Glomerular endothelial cell (primary cell): ENCODE measurements around the gene NYNRIN. TPM values are rescaled to one million over a fixed set of nuclear protein-coding genes. Genes with fewer than 3 reads are reported as not detected.
A peak's percentile ranks its signal among the peaks of the same experiment; 100 is the strongest.

Experiments used
- DNase-seq: peaks from one replicate; pipeline ENCODE4 v3.0.0-alpha.2; 2011; ENCODE audit warnings: low read depth, low spot score; ENCODE audit errors: extremely low read depth
- total RNA-seq: library from RNA; depleted of rRNA; stranded (reverse); fragments of >200 nt; gene quantifications from 2 replicates; pipeline ENCODE4 v1.2.3, GENCODE V29; 2015

NYNRIN gene
- total RNA-seq, 1 donor from 2014 or later: 19.8 TPM

DNA sequence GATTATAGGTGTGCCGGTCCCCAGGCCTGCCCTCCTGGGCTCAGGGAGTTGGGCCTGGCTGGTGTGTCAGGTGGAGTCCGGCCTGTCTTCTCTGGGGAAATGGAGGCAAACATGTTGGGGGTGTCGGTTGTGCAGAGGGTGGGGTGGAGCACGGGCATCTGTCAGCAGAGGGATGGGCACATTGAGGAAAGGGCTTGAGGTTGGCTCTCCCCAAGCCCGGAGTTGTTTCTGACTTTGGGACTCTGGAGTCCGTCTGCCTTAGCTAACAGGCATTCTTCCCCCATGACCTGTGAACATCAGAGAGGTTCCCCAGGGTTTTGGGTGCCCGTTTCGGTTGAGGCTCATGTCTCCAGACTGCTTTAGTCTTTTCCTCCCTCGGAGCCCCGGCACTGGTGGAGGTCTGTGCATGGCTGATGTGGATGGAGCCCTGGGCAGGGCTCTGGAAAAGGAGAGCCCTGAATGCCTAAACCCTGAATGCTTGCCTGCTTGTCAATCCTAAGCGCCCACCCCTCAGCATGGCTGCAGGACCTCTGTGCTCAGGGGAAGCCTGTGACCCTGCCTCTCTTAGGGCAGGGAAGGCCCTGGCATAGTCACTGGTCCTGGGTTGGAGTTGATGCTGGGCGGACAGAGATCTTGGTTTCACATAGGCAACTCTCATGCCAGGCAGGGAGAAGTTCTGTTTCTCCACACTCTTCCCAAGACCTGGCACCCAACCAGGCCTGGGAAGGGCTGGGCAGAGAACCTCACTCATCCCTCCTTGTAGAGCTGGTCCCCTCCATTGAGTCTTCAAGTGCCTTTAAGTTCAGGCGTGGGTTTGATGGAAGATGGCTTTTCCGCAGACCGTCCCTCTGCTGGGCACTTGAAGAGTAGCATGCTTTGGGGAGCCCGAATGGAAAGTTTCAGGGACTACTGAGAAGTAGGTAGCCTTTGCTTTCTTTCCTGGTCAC is 12.9 kb downstream of the NYNRIN start:
- DNase-seq: no peak

DNA sequence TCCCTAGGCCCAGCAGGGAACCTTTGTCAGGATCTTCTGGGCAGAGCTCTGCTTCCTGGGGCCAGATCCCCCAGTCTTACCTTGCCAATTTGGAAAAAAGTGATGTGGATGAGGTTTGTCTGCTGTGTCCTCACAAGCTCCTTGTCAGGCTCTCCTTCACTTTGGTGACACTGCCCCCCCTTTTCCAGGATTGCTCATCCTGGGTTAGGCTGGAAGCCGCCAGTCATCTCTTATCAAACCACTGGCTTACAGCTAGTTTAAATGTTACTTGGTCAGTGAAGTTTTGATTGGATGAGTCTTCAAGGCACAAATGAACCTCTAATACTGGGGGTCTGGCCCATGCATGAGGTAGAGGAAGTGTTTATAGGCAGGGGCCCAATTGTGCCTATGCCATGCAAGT is 15.3 kb downstream of the NYNRIN start:
- DNase-seq: no peak

DNA sequence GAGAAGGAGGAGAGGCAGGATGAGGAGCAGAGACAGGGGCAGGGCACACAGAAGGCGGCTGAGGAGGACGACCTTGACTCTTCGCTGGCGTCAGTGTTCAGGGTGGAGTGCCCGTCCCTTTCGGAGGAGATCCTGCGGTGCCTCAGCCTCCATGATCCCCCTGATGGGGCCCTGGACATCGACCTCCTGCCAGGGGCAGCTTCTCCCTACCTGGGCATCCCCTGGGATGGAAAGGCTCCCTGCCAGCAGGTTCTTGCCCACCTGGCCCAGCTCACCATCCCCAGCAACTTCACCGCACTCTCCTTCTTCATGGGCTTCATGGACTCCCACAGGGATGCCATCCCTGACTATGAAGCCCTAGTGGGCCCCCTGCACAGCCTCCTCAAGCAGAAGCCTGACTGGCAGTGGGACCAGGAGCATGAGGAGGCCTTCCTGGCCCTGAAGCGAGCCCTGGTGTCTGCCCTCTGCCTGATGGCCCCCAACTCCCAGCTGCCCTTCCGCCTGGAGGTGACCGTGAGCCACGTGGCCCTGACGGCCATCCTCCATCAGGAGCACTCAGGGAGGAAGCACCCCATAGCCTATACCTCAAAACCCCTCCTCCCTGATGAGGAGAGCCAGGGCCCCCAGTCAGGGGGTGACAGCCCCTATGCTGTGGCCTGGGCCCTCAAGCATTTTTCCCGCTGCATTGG is 16.1 kb downstream of the NYNRIN start:
- DNase-seq: no peak

DNA sequence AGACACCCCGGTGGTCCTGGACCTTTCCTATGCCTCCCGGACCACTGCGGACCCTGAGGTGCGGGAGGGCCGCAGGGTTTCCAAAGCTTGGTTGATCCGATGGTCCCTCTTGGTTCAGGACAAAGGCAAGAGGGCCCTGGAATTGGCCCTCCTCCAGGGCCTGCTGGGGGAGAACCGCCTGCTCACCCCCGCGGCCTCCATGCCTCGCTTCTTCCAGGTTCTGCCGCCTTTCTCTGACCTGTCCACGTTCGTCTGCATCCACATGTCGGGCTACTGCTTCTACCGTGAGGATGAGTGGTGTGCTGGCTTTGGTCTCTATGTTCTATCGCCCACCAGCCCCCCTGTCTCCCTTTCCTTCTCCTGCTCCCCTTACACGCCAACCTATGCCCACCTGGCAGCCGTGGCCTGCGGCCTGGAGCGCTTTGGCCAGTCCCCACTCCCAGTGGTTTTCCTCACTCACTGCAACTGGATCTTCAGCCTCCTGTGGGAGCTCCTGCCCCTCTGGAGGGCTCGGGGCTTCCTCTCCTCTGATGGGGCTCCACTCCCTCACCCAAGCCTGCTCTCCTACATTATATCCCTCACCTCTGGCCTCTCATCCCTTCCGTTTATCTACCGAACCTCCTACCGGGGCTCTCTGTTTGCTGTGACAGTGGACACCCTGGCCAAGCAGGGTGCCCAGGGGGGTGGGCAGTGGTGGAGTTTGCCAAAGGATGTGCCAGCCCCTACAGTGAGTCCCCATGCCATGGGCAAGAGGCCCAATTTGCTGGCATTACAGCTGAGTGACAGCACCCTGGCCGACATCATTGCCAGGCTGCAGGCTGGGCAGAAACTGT is 16.8 kb downstream of the NYNRIN start:
- no peak for DNase-seq

DNA sequence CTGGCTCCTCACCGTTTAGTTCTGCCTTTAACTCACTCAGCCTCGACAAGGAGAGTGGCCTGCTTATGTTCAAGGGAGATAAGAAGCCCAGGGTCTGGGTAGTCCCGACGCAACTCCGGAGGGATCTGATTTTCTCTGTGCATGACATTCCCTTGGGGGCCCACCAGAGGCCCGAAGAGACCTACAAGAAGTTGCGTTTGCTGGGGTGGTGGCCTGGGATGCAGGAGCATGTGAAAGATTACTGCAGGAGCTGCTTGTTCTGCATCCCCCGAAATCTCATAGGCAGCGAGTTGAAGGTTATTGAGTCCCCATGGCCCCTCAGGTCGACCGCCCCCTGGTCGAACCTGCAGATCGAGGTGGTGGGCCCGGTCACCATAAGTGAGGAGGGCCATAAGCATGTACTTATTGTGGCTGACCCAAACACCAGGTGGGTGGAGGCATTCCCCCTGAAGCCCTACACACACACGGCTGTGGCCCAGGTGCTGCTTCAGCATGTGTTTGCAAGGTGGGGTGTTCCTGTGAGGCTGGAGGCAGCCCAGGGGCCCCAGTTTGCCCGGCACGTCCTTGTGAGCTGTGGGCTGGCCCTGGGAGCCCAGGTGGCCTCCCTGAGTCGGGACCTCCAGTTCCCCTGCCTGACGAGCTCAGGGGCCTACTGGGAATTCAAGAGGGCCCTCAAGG is 17.6 kb downstream of the NYNRIN start:
- no peak for DNase-seq

DNA sequence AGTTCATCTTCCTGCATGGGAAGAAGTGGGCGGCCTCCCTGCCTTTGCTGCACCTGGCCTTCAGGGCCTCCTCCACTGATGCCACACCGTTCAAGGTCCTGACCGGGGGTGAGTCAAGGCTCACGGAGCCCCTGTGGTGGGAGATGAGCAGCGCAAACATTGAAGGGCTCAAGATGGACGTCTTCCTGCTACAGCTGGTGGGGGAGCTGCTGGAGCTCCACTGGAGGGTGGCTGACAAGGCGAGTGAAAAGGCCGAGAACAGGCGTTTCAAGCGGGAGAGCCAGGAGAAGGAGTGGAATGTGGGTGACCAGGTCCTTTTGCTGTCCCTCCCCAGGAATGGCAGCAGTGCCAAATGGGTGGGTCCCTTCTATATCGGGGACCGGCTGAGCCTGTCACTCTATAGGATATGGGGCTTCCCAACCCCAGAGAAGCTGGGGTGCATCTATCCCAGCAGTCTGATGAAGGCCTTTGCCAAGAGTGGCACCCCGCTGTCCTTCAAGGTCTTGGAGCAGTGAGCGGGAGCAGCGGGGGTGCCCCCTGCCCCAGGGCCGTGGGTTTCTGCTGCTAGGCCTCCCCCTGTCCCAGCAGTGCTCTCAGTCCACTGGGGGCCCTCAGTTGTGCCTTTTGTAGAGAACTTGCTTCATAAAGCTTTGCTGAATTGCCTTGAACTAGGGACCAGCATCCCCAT is 18.3 kb downstream of the NYNRIN start:
- no peak for DNase-seq

DNA sequence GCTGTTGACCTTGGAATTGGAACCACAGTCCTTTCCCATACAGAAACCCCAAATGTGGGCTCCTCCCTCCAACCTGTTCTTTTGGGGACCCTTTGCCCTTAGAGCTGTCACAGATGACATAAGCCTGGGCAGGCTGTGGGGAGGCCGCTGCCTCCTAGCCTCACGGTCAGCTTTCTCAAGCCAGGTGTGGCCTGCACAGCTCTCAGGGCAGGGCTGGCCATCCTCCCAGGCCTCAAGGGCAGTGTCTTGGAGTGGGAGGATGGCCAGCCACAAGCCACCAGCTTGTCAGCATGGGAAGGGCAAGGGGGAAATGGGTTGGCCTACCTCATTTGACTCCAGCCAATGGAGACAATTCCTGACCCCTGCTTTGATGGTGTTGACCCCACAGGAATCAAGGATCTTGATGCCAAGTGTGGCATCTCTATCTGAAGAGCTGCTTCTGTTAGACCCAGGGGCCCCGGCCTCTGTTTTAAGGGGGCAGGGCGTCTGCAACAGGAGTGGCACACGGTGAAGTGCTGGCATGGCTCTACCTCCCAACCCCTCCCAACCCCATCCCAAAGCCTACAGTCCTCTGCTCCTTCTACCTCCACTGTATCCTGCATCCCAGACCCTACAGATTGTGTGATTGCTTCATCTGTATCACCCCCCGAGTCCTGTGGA is 19.2 kb downstream of the NYNRIN start:
- DNase-seq: no peak

DNA sequence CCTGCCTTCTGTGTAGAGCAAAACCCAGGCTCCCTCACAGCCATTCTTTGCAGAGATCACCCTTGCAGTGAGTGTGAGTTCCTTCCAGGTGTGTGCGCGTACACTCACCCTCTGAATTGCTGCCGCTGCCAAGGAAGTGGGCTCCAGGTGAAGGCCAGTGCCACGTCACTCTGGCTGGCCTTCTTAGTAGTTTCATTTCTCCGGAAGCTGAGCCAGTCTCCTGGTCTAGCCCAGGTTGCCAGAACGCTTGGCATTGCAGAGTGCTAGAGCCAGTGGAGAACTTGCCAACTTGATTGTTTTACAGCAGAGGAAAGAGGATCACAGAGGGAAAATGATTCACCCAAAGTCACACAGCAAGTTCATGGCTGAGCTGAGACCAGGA is 19.7 kb downstream of the NYNRIN start:
- DNase-seq: no peak

DNA sequence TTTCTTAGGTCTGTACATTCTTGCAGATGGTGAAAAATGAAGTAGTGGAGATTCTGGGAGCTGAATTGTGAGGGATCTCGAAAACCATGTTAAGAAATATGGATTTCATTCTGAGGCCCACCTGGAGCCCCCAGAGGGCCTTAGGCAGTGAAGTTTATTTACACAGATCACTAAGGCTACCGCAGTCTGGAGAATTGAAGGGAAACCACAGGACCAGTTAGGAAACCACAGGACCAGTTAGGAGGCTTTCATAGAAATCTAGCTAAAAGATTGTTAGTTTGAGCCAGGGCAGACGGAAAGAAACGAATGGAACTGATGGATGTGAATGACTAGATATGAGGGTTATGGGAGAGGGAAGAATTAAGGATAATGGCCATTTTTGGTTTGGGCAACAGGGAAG is 23.5 kb downstream of the NYNRIN start:
- no peak for DNase-seq

DNA sequence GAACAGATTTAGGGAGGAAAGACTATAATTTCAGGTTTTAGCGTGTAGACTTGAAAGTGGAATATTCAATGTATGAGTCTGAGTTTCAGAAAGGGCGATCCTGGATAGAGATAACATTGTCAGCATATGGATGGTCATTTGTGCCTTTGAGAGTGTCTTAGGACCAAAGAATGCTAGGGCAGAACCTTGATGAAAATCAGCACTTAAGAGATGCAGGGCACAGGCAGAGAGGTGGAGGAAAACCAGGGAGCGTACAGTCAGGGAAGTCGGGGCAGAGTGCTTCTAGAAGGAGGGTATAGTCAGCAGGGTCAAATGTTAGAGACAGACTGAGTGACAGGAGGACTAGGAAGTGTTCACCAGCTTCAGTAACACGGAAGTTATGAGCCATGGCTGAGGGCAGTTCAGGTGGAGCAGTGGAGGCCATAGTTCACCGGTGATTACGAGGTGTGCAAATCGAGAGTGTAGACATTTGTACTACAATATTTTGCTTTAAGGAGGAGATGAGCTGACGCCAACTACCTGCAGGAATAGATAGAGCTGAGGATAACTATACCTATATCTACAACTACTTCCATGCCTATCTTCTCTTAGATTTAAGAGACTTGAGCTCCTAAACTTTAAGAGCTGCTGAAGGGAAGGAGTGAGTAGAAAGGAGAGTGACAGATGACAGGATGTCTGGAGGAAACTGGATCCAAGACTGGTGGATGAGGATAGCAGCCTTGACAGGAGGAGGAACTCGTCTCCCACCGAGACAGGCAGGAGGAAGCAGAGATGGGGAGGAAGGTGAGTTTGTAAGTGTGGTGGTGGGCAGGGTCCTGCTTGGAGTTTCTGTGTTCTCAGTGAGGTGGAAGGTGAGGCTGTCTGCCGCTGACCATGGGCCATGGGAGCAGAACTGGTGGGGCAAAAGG is 24.1 kb downstream of the NYNRIN start:
- no peak for DNase-seq

DNA sequence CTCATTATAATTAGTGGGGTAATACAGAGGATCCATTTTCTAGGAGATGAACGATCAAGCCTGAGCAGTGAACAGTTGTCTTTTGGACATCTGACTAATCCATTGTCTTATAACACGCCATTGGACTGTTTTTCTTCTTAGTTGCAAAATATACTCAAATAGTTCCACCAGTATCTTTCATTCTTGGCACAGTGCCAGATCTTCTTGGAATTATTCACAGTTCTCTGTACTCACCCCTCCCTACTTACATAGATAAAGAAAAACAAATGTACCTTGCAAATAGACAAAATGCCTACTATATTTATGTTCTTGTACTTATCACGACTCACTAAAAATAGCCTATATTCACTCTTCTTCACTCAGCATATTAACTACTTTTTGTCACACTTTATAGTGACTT is 26.9 kb downstream of the NYNRIN start:
- DNase-seq: peak; percentile 71

DNA sequence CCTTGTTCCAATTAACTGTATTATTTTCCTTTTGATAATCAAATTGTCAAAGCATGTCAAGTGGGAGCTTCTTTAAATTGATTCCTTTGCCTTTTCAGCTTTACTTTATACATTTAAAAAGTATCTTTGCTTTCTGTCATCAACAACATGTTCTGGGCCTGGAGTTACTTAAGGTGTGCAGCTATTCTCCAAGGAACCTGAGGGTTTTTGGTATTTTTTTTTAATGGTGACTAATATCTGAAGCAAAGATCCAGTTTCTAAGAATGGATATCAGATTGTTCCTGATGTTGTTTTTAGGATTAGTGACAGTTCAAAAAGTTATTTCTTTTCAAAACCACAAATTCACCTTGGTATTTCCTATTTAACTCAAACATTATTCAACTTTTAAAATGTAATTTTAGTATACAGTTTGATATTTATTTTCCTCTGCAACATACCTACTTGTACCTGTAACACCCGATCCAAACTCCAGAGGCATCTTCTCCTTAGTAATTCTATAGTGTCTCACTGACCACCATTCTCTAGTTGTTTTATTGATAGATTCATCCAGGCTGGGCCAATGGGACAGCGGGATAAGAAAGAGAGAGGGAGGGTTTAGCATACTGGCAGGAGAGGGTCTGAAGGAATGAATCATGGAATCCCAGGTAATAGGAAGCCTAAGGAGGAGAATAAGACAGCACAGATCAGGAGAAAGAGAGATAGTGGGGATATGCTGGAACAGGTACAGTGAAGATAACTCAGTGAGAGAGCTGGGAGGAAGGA is 27.5 kb downstream of the NYNRIN start:
- no peak for DNase-seq

DNA sequence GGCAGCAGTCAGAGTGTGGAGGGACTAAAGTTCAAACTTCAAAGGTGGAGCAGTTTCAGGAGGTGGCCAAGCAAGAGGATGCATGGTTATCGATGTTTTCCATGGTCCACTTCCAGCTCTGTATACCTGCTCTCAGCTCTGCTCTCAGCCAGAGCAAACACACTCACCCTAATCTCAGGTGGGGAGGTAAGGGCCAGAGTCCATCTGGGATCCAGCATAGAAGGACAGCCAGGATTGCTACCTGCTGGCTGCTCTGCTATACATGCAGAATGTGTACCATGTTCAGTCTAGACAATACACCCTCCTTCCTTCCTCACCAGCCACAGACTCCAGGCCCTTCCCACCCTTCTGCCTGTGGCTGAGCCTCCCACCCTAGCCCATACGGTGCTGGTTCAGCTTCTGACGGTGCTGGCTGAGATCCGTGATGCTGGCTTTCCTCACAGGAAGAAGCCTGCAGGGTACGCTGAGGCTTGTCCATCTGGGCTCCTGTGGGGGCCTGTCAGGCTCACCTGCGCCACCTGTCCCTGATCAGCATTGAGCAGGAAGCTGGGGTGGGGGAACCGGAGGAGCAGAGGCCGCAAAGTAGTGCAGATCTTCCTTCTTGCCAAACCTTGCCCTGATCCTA is 28.2 kb downstream of the NYNRIN start:
- no peak for DNase-seq

DNA sequence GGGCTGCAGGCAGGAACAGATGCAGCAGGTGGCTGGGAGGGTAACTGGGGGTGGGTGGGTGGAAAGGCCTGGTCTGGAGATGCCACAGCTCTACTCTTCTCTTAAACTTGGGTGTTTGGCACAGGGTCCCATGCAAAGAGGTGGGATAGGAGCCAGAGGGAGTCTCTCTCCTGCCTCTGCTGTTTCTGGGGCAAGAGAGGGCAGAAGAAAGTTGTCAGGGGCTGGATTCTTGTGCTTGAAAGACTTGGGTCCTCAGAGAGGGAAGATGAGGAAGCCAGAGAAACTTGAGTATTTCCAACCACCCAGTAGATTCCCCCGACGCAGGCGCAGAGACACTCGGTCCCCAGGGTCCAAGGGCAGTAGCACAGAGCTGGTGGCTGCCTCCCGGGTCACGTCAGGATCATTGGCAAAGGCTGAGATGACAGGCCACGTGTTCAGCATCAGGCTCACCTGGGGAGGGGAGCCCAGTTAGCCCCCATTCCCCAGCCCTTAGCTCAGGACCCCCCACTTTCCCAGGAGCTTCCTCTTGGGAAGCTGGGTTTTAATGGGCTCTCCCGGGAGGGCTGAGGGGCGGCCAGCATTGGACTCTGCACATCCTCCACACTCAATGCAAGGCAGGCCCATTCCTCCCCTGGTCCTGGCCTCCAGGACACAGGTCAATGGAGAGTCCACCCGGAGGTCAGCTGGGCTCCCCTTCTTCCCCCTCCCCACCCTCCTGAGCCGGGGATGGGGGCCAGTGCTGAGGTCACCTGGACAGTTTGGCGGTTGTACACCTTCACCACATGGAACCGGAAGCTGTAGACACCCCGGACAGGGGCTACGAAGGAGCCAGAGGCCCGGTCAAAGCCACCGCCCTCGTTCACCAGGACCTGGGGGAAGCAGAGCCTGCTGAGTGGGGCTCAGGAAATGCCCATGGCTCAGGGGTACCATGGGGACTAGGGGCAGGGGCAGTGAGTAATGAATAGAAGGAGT is 29.0 kb downstream of the NYNRIN start:
- DNase-seq: no peak

DNA sequence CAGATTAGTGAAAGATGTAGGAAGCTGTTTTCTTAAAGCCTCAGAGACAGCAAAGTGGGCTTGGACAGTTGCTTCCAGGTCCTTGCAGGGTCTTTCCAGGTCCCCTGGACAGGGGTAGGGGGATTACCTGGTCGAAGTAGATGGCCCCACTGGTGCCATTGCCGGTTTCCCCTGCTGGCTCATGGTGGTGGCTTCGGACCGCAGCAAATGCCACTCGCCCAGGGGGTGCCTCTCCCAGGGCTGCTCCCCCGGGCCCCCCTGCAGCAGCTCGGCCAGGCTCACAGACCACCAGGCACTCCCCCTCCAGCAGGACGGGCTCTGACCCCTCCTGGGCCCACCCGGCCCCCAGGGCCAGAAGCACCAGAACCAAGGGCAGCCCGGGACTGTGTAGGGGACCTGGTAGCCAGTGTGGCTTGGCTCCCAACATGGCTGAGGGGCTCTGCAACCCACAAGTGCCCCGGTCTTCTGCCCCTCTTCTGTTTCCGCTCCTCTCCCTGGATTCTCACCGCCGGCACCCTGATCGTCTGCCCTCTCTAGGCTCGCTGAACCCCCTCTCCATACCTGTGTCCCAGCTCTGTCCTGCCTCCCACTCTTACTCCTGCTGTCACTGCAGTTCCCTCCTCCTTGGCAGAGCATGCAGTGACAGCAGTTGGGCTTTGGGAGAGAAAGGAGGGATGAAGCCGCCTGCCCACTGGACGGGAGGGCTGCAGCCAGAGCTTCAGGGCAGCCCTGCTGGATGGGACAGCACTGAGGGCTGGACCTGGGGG is 30.0 kb downstream of the NYNRIN start:
- DNase-seq: no peak
